Fibroblast of skin of right biceps (primary cell): ENCODE measurements around the gene SLC16A3.

Experiments
- DNase-seq: peaks from one replicate; pipeline ENCODE4 v3.0.0-alpha.2; 2013

Gene SLC16A3

GRCh38 chr17:82287868-82288801 is 59.3 kb downstream of the SLC16A3 start:
- peak; percentile 28 for DNase-seq
